Coronary artery (tissue), 2 donors: ENCODE data around the gene POMP.

Source experiments
- DNase-seq: peaks from one replicate; pipeline ENCODE4 v3.0.0-alpha.2; 2017; ENCODE audit warnings: low spot score
- H3K27ac ChIP-seq, 2 donors: fragments of 200-600 bp; sonication (generic); one replicate each; pipeline ENCODE4 v1.5.1; 2016 to 2019
- H3K4me3 ChIP-seq: fragments of 200-600 bp; sonication (generic); 2 replicates; pipeline ENCODE4 v1.5.1; 2016; ENCODE audit warnings: mild to moderate bottlenecking, moderate library complexity
- TF ChIP-seq, protein P1 (sequence below): fragments of 200-600 bp; sonication (generic); IDR thresholded peaks from one replicate; pipeline ENCODE4 v1.5.1; 2019; ENCODE audit warnings: antibody characterized with exemption

POMP gene

DNA sequence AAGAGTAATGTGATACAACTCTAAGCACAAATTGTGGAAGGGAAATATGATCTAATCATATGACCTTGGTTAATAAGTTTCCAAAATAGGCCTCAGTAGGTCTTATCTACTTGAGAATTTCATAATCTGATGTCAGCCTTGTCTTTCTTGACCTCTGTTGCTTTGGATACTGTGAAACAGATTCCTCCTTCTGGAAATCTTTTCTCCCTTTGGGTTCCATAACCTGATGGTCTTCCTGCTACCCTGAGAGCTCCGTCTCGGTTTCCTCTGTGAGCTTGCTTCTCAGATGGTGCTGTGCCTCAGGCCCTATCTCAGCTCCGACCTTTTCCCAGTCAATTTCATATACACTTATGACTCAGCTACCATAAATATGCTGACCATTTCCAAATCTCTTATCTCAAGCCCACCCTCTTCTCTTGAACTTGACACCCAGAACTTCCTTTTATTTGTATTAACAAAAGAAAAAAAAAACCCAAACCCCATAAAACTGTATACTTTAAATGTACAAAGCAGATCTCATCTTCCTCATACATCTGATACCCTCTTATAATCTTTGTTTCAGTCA is 66.2 kb downstream of the POMP start:
- Histone ChIP-seq H3K27ac (no peak overlapping the region), H3K4me3 (no peak overlapping the region)
- DNase-seq, result no peak
- TF ChIP-seq, protein P1, sequence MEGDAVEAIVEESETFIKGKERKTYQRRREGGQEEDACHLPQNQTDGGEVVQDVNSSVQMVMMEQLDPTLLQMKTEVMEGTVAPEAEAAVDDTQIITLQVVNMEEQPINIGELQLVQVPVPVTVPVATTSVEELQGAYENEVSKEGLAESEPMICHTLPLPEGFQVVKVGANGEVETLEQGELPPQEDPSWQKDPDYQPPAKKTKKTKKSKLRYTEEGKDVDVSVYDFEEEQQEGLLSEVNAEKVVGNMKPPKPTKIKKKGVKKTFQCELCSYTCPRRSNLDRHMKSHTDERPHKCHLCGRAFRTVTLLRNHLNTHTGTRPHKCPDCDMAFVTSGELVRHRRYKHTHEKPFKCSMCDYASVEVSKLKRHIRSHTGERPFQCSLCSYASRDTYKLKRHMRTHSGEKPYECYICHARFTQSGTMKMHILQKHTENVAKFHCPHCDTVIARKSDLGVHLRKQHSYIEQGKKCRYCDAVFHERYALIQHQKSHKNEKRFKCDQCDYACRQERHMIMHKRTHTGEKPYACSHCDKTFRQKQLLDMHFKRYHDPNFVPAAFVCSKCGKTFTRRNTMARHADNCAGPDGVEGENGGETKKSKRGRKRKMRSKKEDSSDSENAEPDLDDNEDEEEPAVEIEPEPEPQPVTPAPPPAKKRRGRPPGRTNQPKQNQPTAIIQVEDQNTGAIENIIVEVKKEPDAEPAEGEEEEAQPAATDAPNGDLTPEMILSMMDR, result no peak
